Vagina (tissue), 2 donors: Measurements from ENCODE around the gene TOGARAM2.

Experiments used
- POLR2A ChIP-seq, 2 donors: fragments of 450-650 bp; IDR thresholded peaks; one replicate each; pipeline ENCODE4 v1.6.1; 2017; ENCODE audit warnings: antibody characterized with exemption in 2 of 2, mild to moderate bottlenecking in 2 of 2, moderate library complexity in 2 of 2
- TF ChIP-seq, protein P1 (sequence below), 3 experiments: fragments of 450-650 bp in 2 of 3; fragments of 200-600 bp in 1 of 3; sonication (generic) in 1 of 3; IDR thresholded peaks; one replicate each; pipeline ENCODE4 v1.5.1; 2017 to 2019; ENCODE audit warnings: antibody characterized with exemption in 3 of 3, mild to moderate bottlenecking in 2 of 3, moderate library complexity in 2 of 3

DNA sequence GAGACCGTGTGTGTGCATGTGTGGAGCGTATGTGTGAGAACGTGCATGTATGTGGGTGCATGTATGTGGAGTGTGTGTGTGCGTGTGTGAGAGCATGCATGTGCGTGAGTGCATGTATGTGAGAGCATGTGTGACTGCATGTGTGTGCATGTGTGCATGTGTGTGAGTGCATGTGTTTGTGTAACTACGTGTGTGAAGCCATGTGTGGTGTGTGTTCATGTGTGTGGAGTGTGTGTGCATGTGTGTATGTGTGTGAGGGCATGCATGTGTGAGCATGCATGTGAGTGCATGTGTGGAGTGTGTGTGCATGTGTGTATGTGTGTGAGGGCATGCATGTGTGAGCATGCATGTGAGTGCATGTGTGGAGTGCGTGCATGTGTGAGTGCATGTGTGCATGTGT lies 24.2 kb downstream of the TOGARAM2 start:
- TF ChIP-seq, protein P1, sequence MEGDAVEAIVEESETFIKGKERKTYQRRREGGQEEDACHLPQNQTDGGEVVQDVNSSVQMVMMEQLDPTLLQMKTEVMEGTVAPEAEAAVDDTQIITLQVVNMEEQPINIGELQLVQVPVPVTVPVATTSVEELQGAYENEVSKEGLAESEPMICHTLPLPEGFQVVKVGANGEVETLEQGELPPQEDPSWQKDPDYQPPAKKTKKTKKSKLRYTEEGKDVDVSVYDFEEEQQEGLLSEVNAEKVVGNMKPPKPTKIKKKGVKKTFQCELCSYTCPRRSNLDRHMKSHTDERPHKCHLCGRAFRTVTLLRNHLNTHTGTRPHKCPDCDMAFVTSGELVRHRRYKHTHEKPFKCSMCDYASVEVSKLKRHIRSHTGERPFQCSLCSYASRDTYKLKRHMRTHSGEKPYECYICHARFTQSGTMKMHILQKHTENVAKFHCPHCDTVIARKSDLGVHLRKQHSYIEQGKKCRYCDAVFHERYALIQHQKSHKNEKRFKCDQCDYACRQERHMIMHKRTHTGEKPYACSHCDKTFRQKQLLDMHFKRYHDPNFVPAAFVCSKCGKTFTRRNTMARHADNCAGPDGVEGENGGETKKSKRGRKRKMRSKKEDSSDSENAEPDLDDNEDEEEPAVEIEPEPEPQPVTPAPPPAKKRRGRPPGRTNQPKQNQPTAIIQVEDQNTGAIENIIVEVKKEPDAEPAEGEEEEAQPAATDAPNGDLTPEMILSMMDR (IDR thresholded peaks at IDR 0.05) = no peak
- TF ChIP-seq POLR2A (IDR thresholded peaks at IDR 0.05) = no peak
